Subcutaneous abdominal adipose tissue (tissue), 5 donors: ENCODE results near the gene GCGR.

Experiments used
- H3K27ac ChIP-seq: one replicate; pipeline ENCODE4 v1.7.0; 2013; ENCODE audit warnings: low read depth, mild to moderate bottlenecking, inconsistent platforms, low read length, moderate library complexity
- H3K27me3 ChIP-seq, 5 donors: one replicate each; pipeline ENCODE4 v1.7.0; 2013; ENCODE audit warnings: low read length in 5 of 5, inconsistent platforms in 1 of 5; ENCODE audit not compliant: control insufficient read depth in 5 of 5, insufficient read depth in 4 of 5
- H3K36me3 ChIP-seq, 5 donors: one replicate each; pipeline ENCODE4 v1.7.0; 2013; ENCODE audit warnings: low read length in 5 of 5; ENCODE audit not compliant: control insufficient read depth in 5 of 5, insufficient read depth in 5 of 5
- H3K4me1 ChIP-seq, 5 donors: one replicate each; pipeline ENCODE4 v1.7.0; 2013; ENCODE audit warnings: low read length in 5 of 5, mild to moderate bottlenecking in 3 of 5, moderate library complexity in 1 of 5; ENCODE audit not compliant: control insufficient read depth in 5 of 5, insufficient read depth in 5 of 5
- H3K4me3 ChIP-seq, 5 donors: one replicate each; pipeline ENCODE4 v1.7.0; 2013; ENCODE audit warnings: low read length in 5 of 5, low read depth in 1 of 5
- H3K9ac ChIP-seq, 5 donors: one replicate each; pipeline ENCODE4 v1.7.0; 2013; ENCODE audit warnings: low read length in 5 of 5, mild to moderate bottlenecking in 4 of 5, moderate library complexity in 3 of 5
- H3K9me3 ChIP-seq, 5 donors: one replicate each; pipeline ENCODE4 v1.7.0; 2013; ENCODE audit warnings: low read length in 5 of 5; ENCODE audit not compliant: control insufficient read depth in 5 of 5
- donor health status: healthy.
- donor health status: healthy.
- donor health status: healthy.
- donor health status: healthy.
- donor health status: healthy.

Gene GCGR

GRCh38 chr17:81840826-81841778 lies 37.2 kb downstream of the GCGR start:
- Histone ChIP-seq H3K36me3 (peaks cover 0 to 39% (median 36%) of the 10 kb centered on the region in 5 donors), H3K27me3 (no peaks in the 10 kb centered on the region), H3K4me3 (no peak overlapping the region), H3K27ac (no peak overlapping the region), H3K9ac (no peak overlapping the region), H3K4me1 (peaks cover 0 to 7% (median 0%) of the 10 kb centered on the region in 5 donors), H3K9me3 (no peaks in the 10 kb centered on the region)

- no peak overlapping the region for H3K9ac ChIP-seq
- peaks cover 0 to 7% (median 0%) of the 10 kb centered on the region in 5 donors for H3K4me1 ChIP-seq
- H3K4me3 ChIP-seq = no peak overlapping the region
- peaks cover 0 to 46% (median 44%) of the 10 kb centered on the region in 5 donors for H3K36me3 ChIP-seq
- H3K27me3 ChIP-seq = no peaks in the 10 kb centered on the region
- no peaks in the 10 kb centered on the region for H3K9me3 ChIP-seq
- no peak overlapping the region for H3K27ac ChIP-seq
These were observed 37.9 kb downstream of the GCGR start for GRCh38 chr17:81841866-81842265.

- Histone ChIP-seq H3K9ac (no peak overlapping the region), H3K4me1 (peaks cover 0 to 7% (median 0%) of the 10 kb centered on the region in 5 donors), H3K27me3 (no peaks in the 10 kb centered on the region), H3K27ac (no peak overlapping the region), H3K4me3 (no peak overlapping the region), H3K36me3 (peaks cover 0 to 51% (median 49%) of the 10 kb centered on the region in 5 donors), H3K9me3 (no peaks in the 10 kb centered on the region)
These were observed 38.4 kb downstream of the GCGR start for GRCh38 chr17:81842378-81842724.

DNA sequence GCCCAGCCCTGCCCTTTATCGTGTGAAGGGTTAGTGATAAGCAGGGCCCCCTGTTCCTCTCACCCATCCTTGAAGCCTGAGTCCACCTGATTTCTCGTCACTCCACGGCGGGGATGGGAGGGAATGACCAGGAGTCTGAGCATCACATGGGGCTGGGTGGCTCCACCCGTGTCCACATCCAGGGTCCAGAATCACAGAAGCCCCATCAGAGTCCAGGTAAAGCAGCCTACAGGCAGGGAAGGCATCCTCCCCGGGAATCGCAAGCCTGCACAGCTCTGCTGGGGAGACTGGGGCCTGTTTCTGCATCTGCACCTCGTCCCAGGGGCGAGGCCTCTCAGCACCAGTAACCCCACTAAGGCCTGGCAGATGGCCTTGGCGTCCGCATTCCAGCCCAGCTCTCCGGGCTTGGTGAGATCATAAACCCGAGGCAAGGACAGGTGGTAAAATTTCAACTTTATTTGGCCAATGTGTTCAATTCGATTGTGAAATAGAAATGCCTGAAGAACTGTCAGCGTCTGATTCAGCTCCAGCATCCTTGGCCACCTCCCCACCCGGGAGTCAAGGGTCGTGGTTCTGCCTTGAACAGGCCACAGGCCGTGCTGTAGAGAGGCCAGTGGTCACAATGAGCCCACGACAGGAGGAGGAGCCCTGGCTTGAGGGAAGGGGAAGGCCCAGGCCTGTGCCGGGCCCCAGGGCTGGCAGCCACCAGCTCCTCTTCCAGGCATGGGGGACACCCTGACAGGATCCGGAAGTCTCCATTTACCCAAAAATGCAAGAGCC lies 39.0 kb downstream of the GCGR start:
- no peak overlapping the region for H3K27ac ChIP-seq
- no peak overlapping the region for H3K9ac ChIP-seq
- peaks cover 0 to 7% (median 0%) of the 10 kb centered on the region in 5 donors for H3K4me1 ChIP-seq
- peaks cover 0 to 57% (median 51%) of the 10 kb centered on the region in 5 donors for H3K36me3 ChIP-seq
- H3K4me3 ChIP-seq = no peak overlapping the region
- H3K9me3 ChIP-seq = no peaks in the 10 kb centered on the region
- H3K27me3 ChIP-seq = no peaks in the 10 kb centered on the region

DNA sequence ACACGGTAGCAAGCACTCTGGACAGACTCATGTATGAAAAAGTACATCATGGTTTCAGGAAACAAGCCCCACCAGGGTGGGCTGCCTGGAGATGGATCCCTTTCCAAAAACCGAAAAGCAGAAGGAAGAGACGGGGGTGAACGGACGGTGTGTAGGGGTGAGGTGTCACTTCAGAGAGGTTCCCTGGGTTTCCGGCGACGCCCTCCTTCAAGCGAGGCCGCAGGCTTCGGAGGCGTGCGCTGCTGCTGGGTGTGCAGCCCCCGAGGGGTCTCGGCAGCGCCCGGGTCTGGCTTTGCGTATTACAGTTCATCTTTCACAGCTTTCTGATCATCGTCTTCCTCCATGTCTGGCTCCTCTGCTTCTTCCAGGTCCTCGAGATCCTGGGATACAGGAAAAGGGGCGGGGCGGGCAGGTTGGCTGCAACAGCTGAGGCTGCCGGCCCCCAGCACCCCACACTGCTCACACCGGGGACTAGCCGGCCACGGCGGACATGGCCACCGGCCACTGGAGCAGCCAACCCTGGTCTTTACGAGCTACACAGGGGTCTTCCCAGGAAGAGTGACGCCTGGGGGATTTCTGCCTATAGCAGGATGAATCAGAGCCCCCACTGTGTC lies 39.9 kb downstream of the GCGR start:
- H3K9me3 ChIP-seq = no peaks in the 10 kb centered on the region
- H3K36me3 ChIP-seq = peaks cover 0 to 62% (median 54%) of the 10 kb centered on the region in 5 donors
- no peak overlapping the region for H3K9ac ChIP-seq
- H3K4me1 ChIP-seq = peaks cover 0 to 7% (median 0%) of the 10 kb centered on the region in 5 donors
- no peak overlapping the region for H3K27ac ChIP-seq
- H3K4me3 ChIP-seq = no peak overlapping the region
- no peaks in the 10 kb centered on the region for H3K27me3 ChIP-seq

- no peak overlapping the region for H3K4me3 ChIP-seq
- peaks cover 0 to 7% (median 0%) of the 10 kb centered on the region in 5 donors for H3K4me1 ChIP-seq
- H3K9ac ChIP-seq = no peak overlapping the region
- H3K27ac ChIP-seq = no peak overlapping the region
- no peaks in the 10 kb centered on the region for H3K9me3 ChIP-seq
- H3K36me3 ChIP-seq = peaks cover 0 to 65% (median 56%) of the 10 kb centered on the region in 5 donors
- H3K27me3 ChIP-seq = no peaks in the 10 kb centered on the region
These were observed 40.4 kb downstream of the GCGR start for GRCh38 chr17:81844327-81844851.

DNA sequence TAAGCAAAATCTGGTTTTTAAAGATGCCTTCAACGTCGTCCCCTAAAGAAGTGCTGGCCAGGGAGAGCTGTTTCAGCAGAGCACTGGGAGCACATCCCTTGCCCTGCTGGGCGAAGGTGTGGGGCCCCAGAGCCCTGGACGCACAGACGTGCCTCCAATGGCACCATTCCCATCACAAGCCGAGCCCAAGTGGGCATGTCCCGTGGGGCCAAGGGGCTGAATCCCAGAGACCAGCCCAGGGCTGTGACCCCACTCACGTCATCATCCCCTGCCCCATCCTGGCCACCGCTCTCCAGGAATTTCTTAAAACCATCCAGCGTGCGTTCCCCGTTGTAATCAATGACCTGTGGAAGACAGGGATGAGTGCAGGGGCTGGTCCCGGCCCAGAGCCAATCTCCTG lies 40.9 kb downstream of the GCGR start:
- Histone ChIP-seq H3K27me3 (no peaks in the 10 kb centered on the region), H3K9ac (no peak overlapping the region), H3K9me3 (no peaks in the 10 kb centered on the region), H3K27ac (no peak overlapping the region), H3K4me3 (no peak overlapping the region), H3K36me3 (peaks cover 0 to 65% (median 56%) of the 10 kb centered on the region in 5 donors), H3K4me1 (peaks cover 0 to 7% (median 0%) of the 10 kb centered on the region in 5 donors)

DNA sequence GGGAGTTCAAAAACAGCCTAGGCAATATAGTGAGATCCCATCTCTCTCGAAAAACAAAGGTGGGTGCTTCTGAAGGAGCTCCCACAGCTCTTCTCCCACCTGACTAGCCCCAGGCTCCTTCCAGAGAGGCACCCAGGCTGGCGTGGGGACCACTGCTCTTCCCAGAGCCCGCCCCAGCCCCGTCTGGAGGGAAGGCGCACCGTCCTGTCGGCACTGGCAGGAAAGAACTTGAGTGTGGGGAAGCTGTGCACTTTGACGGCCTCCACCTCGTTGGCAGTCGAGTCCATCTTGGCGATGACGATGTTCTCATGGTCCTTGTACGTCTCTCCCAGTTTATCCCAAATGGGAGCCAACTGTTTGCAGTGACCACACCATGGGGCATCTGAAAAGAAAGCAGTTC lies 41.4 kb downstream of the GCGR start:
- no peaks in the 10 kb centered on the region for H3K27me3 ChIP-seq
- H3K9me3 ChIP-seq = no peaks in the 10 kb centered on the region
- peaks cover 0 to 65% (median 56%) of the 10 kb centered on the region in 5 donors for H3K36me3 ChIP-seq
- no peak overlapping the region for H3K27ac ChIP-seq
- peaks cover 0 to 7% (median 0%) of the 10 kb centered on the region in 5 donors for H3K4me1 ChIP-seq
- no peak overlapping the region for H3K4me3 ChIP-seq
- H3K9ac ChIP-seq = no peak overlapping the region

- peaks cover 0 to 67% (median 57%) of the 10 kb centered on the region in 5 donors for H3K36me3 ChIP-seq
- no peaks in the 10 kb centered on the region for H3K9me3 ChIP-seq
- H3K4me1 ChIP-seq = peaks cover 0 to 7% (median 0%) of the 10 kb centered on the region in 5 donors
- H3K4me3 ChIP-seq = no peak overlapping the region
- no peak overlapping the region for H3K27ac ChIP-seq
- no peaks in the 10 kb centered on the region for H3K27me3 ChIP-seq
- no peak overlapping the region for H3K9ac ChIP-seq
These were observed 42.2 kb downstream of the GCGR start for GRCh38 chr17:81845881-81846742.
